ENCODE results near the gene OGDHL.

- TF ChIP-seq SP1 (IDR thresholded peaks at IDR 0.05) (no peak), FOXM1 (IDR thresholded peaks at IDR 0.05; ENCODE audit: borderline replicate concordance) (no peak), NFRKB (IDR thresholded peaks at IDR 0.05) (no peak), ZNF384 (IDR thresholded peaks at IDR 0.05) (no peak), CTBP1 (IDR thresholded peaks at IDR 0.05; ENCODE audit: borderline replicate concordance) (no peak), LEF1 (IDR thresholded peaks at IDR 0.05; ENCODE audit: borderline replicate concordance) (no peak), ELF4 (IDR thresholded peaks at IDR 0.05) (no peak)
Measured at GRCh38 chr10:49781247-49781646, 19.1 kb upstream of the OGDHL start.

Data from HEK293T (cell line).